ENCODE measurements around the gene PAPSS1. TPM values are rescaled to one million over a fixed set of nuclear protein-coding genes. Genes with fewer than 3 reads are reported as not detected.

The PAPSS1 gene
- total and polyA plus RNA-seq, 2 of the 8 experiments (the other 6 are each of a cell fraction or from before 2014, with no cell fraction given) = 79.2 to 98.5 TPM

- Histone ChIP-seq H2BK15ac (ENCODE audit: low read length) (no peak overlapping the region), H3K79me1 (ENCODE audit: low read depth, low read length) (no peaks in the 10 kb centered on the region), H2AFZ (ENCODE audit: low read length) (0 out of 2 replicates have a peak overlapping the region, but pooled peaks have one; percentile 44), H2BK20ac (ENCODE audit: low read length) (no peak overlapping the region), H3K36me3 (ENCODE audit: control insufficient read depth in 2 of 4, insufficient read depth in 4 of 4, low read length in 3 of 4) (no peaks in the 10 kb centered on the region; a peak in 2 of 8 replicates), H3K14ac (ENCODE audit: insufficient read length) (no peak overlapping the region), H3K56ac (replicated peaks; ENCODE audit: insufficient read length, low read depth, low read length) (no peak overlapping the region), H3K27me3 (replicated peaks in 1 of 4; ENCODE audit: control insufficient read depth in 3 of 4, extremely low read depth in 1 of 4, insufficient read depth in 3 of 4, low read length in 3 of 4) (no peaks in the 10 kb centered on the region), H4K5ac (ENCODE audit: insufficient read length, low read depth, low read length) (no peak overlapping the region), H4K91ac (replicated peaks; ENCODE audit: insufficient read length, low read length) (no peak overlapping the region), H3K23ac (ENCODE audit: insufficient read length) (no peak overlapping the region), H2AK5ac (ENCODE audit: low read depth, low read length) (no peak overlapping the region), H3K79me2 (ENCODE audit: control insufficient read depth in 1 of 2, insufficient read depth in 2 of 2, low read length in 2 of 2) (no peaks in the 10 kb centered on the region), H3K18ac (ENCODE audit: extremely low read depth, low read length) (no peak overlapping the region), H3K4ac (replicated peaks; ENCODE audit: insufficient read length, low read depth, low read length) (no peak overlapping the region), H2BK5ac (ENCODE audit: low read depth, low read length) (no peak overlapping the region), H2BK120ac (replicated peaks; ENCODE audit: low read depth, low read length) (no peak overlapping the region), H4K8ac (ENCODE audit: extremely low read depth, insufficient read depth, low read length) (no peak overlapping the region), H3K4me1 (replicated peaks in 1 of 4; ENCODE audit: control insufficient read depth in 3 of 4, insufficient read depth in 4 of 4, low read length in 3 of 4) (no peaks in the 10 kb centered on the region), H2BK12ac (ENCODE audit: low read depth, low read length) (no peak overlapping the region), H3K27ac (ENCODE audit: low read depth, low read length) (no peak overlapping the region), H3K23me2 (ENCODE audit: low read depth, low read length) (no peaks in the 10 kb centered on the region), H3K4me2 (ENCODE audit: insufficient read depth in 1 of 2, low read depth in 2 of 2, low read length in 2 of 2) (no peak overlapping the region), H3K9me3 (ENCODE audit: insufficient read depth in 2 of 2, low read depth in 1 of 2, low read length in 1 of 2) (peaks cover 10 to 14% of the 10 kb centered on the region in 2 experiments), H4K20me1 (replicated peaks in 1 of 2; ENCODE audit: control insufficient read depth in 1 of 2, insufficient read depth in 2 of 2, low read length in 2 of 2) (no peaks in the 10 kb centered on the region), H3K4me3 (ENCODE audit: extremely low read depth in 1 of 4, insufficient read depth in 2 of 4, low read depth in 3 of 4, low read length in 4 of 4) (no peak overlapping the region), H3K9ac (replicated peaks in 1 of 4; ENCODE audit: extremely low read depth in 1 of 4, low read depth in 3 of 4, low read length in 3 of 4) (no peak overlapping the region)
- ChIA-PET POLR2A (ENCODE audit: partially characterized antibody) (no interaction called here), CTCF (ENCODE audit: partially characterized antibody) (no interaction called here)
- WGBS, 2 experiments (ENCODE audit: extremely low coverage in 1 of 2, insufficient coverage in 1 of 2, insufficient read length in 1 of 2, insufficient replicate concordance in 2 of 2, low coverage in 1 of 2, low lambda C conversion rate in 2 of 2, missing lambda C conversion rate in 1 of 2) = 78% methylated on average over 4 of the region's 4 CpGs; no CpG with 5 or more reads in 1 of the 2 experiments
- FAIRE-seq = no peak
- DNase-seq (ENCODE audit: low read depth in 1 of 2, low spot score in 2 of 2) = no peak
Observed at GRCh38 chr4:107586371-107586770, 133.7 kb downstream of the PAPSS1 start.

Data from H1 (cell line).